Fibroblast of villous mesenchyme (primary cell): ENCODE data around the gene WHAMM. TPM values are rescaled to one million over a fixed set of nuclear protein-coding genes. Genes with fewer than 3 reads are reported as not detected.

Experiments used
- DNase-seq: peaks from one replicate; pipeline ENCODE4 v3.0.0-alpha.2; 2010; ENCODE audit warnings: low read depth
- H3K4me3 ChIP-seq: 2 replicates; pipeline ENCODE4 v1.5.1; 2011; ENCODE audit warnings: low read depth, mild to moderate bottlenecking, low read length
- CTCF ChIP-seq: IDR thresholded peaks from 2 replicates; pipeline ENCODE4 v1.5.1; 2012; ENCODE audit warnings: low read depth, mild to moderate bottlenecking, low read length; ENCODE audit not compliant: insufficient read depth
- total RNA-seq: library from RNA; depleted of rRNA; stranded (reverse); fragments of >200 nt; gene quantifications from 2 replicates; pipeline ENCODE4 v1.2.3, GENCODE V29; 2012

Gene WHAMM
- total RNA-seq, 1 donor, result 7.8 TPM

DNA sequence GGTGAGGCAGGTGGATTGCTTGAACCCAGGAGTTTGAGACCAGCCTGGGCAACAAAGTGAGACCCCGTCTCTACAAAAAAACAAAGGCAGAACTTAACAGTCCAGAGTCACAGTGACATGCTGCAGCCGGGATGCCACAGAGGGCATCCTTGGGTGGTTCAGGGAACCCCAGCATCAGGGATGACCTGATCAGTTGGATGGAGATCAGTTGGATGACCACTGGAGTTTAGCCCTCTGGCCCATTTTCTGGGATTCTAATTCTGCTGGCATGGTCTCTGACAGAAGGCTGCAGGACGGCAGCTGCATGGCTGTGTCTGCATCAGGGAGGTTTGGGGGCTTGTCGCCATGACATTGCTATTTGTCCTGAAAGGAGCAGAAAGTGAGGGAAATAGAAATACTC, 19.8 kb downstream of the WHAMM start:
- DNase-seq, result no peak
- no peak for TF ChIP-seq CTCF

DNA sequence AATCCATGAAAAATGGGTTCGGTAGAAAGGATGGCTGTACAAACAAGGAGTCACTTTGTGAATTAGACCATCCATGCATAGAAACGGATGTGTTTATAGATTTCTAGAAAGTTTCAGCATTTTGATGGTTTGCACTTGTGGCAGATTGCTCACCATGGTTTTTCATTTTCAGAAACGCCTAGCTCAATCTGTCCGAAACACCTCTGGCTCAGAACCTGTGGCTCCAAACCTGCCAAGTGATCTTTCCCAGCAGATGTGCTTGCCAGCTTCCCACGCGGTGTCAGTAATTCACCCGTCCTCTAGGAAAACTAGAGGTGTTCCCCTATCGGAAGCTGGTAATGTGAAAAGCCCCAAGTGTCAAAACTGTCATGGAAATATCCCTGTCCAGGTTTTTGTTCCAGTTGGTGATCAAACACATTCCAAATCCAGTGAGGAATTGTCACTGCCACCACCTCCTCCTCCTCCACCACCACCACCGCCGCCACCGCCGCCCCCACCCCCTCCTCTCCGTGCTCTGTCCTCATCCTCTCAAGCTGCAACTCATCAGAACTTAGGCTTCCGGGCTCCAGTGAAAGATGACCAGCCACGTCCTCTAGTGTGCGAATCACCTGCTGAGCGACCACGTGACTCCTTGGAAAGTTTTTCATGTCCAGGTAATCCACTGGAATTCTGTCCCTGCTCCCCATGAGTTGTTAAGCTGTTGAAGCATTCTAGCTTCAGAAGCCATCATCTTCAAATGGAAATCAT, 21.2 kb downstream of the WHAMM start:
- DNase-seq, result no peak
- no peak for TF ChIP-seq CTCF
- no peak overlapping the region for H3K4me3 ChIP-seq

More for the DNA sequence above, 19.8 kb downstream of the WHAMM start:
- no peak overlapping the region for H3K4me3 ChIP-seq

GRCh38 chr15:82831894-82832600, 22.6 kb downstream of the WHAMM start:
- no peak for DNase-seq
- no peak for TF ChIP-seq CTCF
- H3K4me3 ChIP-seq, result no peak overlapping the region

- H3K4me3 ChIP-seq, result no peak overlapping the region
- TF ChIP-seq CTCF, result peak; percentile 15
- peak; percentile 75 for DNase-seq
These were observed 23.4 kb downstream of the WHAMM start for GRCh38 chr15:82832601-82833361.

DNA sequence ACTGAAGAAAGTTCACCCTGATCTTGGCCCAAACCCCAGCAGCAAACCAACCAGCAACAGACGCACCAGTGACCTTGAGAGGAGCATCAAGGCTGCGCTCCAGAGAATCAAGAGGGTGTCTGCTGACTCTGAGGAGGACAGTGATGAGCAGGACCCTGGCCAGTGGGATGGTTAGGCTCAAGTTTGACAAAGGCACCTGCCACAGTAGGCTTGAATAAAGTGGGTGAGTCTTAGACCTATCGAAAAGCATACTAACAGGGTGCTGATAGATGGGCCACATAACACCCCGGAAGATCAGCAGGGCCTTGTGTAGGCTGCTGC, 23.9 kb downstream of the WHAMM start:
- DNase-seq, result no peak
- TF ChIP-seq CTCF, result no peak
- H3K4me3 ChIP-seq, result no peak overlapping the region

DNA sequence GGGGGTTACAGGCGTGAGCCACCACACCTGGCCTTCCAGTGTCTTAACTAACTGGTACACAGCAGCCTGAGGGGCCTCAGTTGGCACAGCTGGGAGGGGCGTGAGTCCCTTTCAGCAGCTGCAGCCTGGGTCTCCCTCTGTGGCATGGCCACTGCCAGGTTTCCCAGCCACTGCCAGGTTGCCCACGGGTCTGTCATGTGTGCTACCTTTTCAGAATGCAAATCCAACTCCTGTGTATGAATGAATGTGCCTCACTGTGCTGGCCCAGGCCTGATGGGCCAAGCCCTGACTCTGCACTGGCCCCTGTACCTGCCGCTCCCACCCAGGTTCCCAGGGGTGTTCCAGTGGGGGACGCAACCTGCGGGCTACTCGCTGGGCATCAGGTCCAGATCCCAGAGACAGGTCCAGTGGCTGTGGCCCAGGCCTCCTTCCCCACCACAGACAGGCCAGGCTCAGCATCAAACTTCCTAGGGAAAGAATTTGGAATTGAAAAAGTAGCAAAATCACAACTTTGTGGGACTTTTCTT, 26.0 kb downstream of the WHAMM start:
- no peak overlapping the region for H3K4me3 ChIP-seq
- no peak for DNase-seq
- TF ChIP-seq CTCF, result no peak
